Activated CD8-positive, alpha-beta memory T cell treated with anti-CD3 and anti-CD28 coated beads for 1 hour (primary cell): ENCODE measurements around the gene CFAP61.

Experiments used
- DNase-seq, 2 donors: peaks; one replicate each; pipeline ENCODE4 v3.0.0-alpha.2; 2020; ENCODE audit warnings: low read depth in 1 of 2; ENCODE audit errors: extremely low read depth in 1 of 2

CFAP61 gene

GRCh38 chr20:20271271-20271670 lies 218.9 kb downstream of the CFAP61 start:
- DNase-seq: no peak

DNA sequence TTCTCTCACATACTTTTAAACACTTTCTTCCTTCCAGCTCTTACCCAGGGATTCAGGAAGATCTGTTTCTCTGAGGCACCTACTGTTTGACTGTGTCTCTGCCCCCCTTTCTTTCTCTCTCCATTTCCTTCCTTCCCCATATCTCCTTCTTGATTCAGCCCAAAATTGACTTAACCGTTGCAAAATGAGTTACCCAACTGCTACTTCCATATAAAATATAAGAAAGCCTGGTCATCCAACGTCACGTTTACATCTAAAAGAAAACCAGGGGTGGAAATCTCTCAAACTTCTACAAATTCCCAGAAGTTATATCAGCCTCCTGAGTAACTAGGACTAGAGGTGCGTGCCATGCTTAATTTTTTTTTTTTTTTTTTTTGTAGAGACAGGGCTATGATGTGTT lies 220.4 kb downstream of the CFAP61 start:
- no peak for DNase-seq

DNA sequence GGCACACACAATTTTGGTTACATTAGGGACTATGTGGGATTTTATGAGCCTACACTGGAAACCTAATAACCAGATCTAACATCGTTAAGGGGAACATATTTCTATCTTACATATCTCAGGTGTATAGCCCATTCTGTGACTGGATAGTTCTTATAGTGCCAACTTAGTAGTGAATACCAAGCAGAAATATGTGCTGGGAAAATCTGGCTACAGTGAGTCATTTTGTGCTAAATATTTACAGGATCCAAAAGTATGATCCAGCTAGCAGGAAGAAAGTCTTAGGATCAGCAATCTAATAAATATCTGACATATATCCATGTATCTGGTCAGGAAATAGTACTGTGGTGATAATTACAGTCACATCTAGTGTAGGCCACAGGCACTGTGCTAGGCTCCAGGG lies 221.0 kb downstream of the CFAP61 start:
- no peak for DNase-seq

DNA sequence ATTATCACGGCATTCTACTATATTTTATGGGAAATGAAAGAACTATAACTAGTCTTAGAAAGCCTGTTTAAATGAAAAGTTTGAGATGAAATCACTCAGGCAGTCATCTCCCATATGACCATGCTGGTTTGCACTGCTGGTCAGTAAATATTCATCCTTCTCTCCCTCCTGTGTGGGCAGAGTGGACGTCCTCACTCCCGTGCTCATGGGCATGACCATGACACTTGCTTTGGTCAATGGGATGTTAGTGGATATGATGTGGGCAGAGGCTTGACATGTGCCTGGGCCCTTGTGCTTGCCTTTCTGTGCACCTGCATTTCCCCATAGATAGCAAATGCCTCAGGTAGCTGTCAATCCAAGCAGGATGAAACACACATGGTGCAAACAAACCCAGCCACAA lies 222.5 kb downstream of the CFAP61 start:
- no peak for DNase-seq

DNA sequence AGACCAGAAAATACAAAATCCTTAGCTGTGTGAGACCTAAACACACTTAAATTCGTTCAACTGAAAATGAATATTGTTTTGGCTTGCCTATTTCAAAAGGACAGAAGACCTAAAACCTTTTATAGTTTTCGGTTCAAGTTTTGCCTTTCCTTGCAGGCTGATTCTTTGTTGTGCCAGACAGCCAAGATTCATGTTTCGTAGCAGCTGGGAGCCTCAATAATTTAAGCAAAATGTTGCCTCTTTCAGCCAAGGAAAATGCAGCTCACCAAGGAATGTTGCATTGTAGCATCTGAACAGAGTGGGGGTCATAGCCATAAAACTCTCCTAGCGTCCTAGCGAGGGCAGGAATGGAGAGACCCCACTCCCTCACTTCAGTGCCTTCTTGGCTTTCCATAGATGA lies 223.3 kb downstream of the CFAP61 start:
- DNase-seq: no peak

GRCh38 chr20:20276811-20277530 lies 224.6 kb downstream of the CFAP61 start:
- no peak for DNase-seq

DNA sequence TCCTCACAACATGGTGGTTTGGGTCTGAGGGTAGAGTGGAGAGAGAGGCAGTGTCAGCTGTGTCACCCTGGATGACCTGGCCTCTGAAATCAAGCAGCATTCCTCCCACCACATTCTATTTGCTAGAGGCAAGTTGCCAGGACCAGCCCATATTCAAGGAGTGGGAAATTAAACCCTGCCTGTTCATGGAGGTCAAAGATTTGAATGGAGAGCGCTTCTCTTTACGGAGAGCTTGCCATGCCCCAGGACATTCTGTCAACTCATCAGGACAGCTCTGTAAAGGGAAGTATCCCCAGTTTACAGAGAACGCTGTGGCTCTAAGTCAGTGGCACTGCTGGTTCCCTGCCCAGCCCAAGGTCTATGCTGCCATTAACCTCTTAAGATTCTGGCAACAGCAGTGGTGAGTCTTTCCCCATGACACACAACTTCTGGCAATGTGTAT lies 225.6 kb downstream of the CFAP61 start:
- no peak for DNase-seq

- no peak for DNase-seq
Measured at GRCh38 chr20:20286061-20286460, 233.7 kb downstream of the CFAP61 start.

DNA sequence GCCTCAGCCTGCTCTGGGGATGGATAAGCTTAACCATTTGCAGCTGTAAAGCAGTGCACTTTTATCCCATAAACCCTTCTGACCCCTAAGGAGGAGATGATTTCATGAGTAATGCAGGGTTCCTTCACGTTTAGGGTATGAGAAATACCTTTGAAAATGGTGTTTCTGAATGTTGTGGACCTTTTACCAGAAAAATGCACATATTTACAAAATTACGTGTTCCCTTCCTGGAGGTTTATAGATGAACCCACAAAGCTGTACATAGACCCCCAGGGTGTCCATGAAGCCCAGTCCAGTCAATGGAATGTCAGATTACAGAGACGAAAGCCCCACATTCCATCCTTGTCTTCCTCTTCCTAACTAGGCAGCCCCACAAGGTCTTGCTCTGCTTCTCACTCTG lies 237.0 kb downstream of the CFAP61 start:
- no peak for DNase-seq

DNA sequence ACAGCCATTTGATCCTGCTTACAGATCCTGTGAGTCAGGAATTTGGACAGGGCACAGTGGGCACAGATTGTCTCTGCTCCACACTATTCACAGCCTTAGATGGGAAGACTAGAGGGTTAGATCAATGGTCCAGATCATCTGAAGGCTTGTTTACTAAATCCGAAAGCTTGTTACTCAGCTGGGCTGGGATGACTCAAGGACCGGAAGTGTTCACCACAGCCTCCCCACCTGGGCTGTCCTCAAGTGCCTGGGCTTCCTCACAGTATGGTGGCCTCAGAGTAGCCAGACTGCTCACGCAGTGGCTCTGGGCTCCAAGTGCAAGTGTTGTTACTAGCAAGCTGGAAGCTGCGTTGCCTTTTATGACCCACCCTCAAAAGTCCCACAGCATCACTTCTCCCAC lies 240.1 kb downstream of the CFAP61 start:
- DNase-seq: no peak

DNA sequence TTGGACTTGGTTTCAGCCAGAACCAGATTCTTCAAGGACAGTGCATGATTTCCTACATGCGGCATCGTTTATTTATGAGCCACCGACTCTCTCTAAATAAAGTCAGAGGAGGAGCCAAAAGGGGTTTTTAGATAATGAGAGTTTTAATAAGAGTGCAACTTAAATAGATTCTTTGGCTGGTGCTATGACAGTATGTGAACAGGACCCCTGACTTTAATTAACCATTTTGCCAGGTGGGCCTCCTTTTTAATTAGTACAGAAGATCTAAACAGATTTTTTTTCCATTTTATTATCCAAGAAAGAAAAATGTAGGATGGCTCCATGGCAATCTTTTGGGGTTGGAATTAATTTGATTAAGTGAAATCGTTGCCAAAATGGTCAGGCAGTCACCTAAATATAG lies 240.8 kb downstream of the CFAP61 start:
- DNase-seq: no peak

- DNase-seq: no peak
Measured at GRCh38 chr20:20293691-20294385, 241.5 kb downstream of the CFAP61 start.

DNA sequence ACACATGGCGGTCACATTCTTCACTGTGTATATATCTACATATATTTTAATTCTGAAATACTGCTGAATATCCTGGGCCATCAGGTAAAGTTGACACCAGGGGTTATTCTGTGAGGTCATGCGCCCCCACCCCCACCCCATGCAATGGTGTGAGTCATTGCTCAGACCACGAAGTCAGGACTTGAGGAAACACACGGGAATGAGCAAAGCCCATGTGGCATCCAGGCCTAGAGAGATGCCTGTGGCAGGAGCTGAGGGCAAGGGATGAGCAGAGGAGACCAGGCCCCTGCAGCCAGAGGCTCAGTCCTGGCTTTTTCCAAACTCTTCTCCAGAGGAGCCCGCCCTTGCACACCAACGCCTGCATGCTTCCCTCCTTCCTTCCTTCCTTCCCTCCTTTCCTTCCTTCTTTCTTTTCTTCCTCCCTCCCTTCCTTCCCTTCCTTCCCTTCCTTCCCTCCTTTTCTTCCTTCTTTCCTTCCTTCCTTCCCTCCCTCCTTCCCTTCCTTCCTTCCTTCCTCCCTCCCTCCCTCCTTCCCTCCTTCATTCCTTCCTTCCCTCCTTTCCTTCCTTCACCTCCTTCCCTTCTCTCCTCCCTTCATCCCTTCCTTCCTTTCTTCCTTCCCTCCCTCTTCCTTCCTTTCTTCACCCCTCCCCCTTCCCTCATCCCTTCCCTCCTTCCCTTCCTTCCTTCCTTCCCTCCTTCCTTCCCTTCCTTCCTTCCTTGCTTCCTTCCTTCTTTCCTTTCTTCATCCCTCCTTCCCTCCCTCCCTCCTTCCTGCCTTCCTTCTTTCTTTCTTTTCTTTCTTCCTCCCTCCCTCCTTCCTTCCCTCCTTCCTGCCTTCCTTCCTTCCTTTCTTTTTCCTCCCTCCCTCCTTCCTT lies 243.5 kb downstream of the CFAP61 start:
- no peak for DNase-seq

GRCh38 chr20:20297181-20297580 lies 244.8 kb downstream of the CFAP61 start:
- no peak for DNase-seq

- DNase-seq: no peak
Measured at GRCh38 chr20:20297752-20298151, 245.4 kb downstream of the CFAP61 start.

- DNase-seq: no peak
Measured at GRCh38 chr20:20299904-20300303, 247.6 kb downstream of the CFAP61 start.

DNA sequence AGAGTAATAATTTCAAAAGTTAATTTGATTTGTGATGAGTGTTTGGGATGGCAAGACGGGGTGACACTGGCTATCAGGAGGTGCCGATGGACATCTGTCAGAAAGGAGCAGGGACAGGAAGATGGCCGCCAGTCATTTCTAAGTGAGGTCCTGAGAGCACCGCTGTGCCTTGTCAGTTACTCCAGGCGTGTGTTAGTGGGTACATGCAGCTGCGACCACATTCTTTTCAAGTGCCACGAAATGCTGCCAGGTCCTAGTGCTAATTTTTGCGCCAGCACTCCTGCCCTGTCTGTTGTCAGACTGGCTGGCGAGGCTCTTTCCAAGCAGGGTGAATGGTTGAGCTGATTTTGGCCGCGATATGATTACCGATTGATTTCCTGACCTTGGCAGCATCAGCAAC lies 251.0 kb downstream of the CFAP61 start:
- no peak for DNase-seq

DNA sequence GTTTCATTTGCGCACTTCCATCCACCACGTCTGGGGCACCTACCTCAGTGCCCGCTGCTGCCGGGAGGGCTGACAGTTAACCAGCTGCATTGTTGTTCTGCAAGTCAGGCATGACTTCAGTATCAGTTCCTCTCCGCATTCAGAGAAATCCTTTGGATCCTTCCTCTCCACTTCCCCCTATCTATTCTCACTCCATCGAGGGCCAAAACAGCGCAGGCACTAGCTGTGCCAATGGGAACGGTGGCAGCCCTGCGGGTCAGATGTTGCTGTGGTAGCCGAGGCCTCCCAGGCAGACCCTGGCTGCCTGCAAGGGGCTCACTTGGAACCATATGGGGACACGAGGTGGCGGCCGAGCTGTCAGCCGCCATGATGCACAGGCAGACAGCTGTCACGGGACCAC lies 251.4 kb downstream of the CFAP61 start:
- no peak for DNase-seq

DNA sequence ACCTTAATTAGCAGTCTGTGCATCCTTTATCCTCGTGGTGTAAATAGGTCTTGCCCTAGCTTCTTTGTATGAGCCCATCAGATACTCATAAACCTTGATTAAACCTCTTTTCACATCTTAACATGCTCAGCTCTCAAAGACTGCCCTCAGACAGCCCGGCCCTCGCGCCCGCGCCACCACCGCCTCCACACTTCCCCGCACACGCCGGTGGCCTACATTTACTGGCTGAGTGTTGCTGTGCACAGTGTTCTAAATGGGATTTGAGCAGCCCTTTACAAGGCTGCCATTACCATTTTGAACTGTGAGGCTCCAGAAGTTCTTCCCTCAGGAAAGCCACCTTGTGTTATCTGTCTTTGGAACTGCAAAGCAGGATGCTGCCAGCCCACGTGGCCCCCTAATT lies 252.6 kb downstream of the CFAP61 start:
- DNase-seq: no peak

- no peak for DNase-seq
Measured at GRCh38 chr20:20312562-20312961, 260.2 kb downstream of the CFAP61 start.

DNA sequence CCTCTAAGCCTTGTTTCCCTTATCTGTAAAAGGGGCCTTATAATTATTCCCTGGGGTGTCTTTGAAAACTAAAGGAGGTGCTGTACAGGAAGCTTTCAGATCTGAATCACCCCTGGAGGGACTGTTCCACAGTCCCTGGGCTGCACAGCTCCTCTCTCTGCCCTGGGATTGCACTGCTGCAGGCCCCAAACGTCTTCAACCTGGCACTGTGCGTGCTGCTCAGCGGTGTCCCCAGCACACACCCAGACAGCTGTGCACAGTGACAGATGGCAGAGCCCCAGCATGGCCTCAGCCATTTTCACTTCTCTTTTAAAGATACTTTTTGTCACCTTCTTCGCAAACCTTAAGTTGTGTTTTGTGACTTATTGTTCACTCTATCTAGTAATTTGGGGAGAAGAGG lies 264.9 kb downstream of the CFAP61 start:
- no peak for DNase-seq
